Karpas-422 (cell line): ENCODE results near the gene WDR1. TPM values are rescaled to one million over a fixed set of nuclear protein-coding genes. Genes with fewer than 3 reads are reported as not detected.

Source experiments
- DNase-seq: peaks from one replicate; pipeline ENCODE4 v3.0.0-alpha.2; 2015
- H2AFZ ChIP-seq: fragments of 200-600 bp; sonication (generic); 2 replicates; pipeline ENCODE4 v1.6.1; 2014; ENCODE audit warnings: antibody characterized with exemption, low read length, mixed read lengths
- H3K27ac ChIP-seq: fragments of 200-600 bp; sonication (generic); 2 replicates; pipeline ENCODE4 v1.5.1; 2014; ENCODE audit warnings: mild to moderate bottlenecking, low read length, moderate library complexity
- H3K27me3 ChIP-seq: fragments of 200-600 bp; sonication (generic); 2 replicates; pipeline ENCODE4 v1.6.1; 2014; ENCODE audit warnings: low read length, mixed read lengths
- H3K36me3 ChIP-seq: fragments of 200-600 bp; sonication (generic); 2 replicates; pipeline ENCODE4 v1.6.1; 2014; ENCODE audit warnings: low read length, mixed read lengths; ENCODE audit not compliant: insufficient read depth
- H3K4me1 ChIP-seq: fragments of 200-600 bp; sonication (generic); 2 replicates; pipeline ENCODE4 v1.6.1; 2014; ENCODE audit warnings: mild to moderate bottlenecking, low read length, mixed read lengths
- H3K4me2 ChIP-seq: fragments of 200-600 bp; sonication (generic); 2 replicates; pipeline ENCODE4 v1.6.1; 2014; ENCODE audit warnings: low read length, low read depth, mild to moderate bottlenecking; ENCODE audit not compliant: poor library complexity, severe bottlenecking
- H3K4me3 ChIP-seq: fragments of 200-600 bp; sonication (generic); 2 replicates; pipeline ENCODE4 v1.5.1; 2014; ENCODE audit warnings: mild to moderate bottlenecking, antibody characterized with exemption, low read length, mixed read lengths
- H3K79me2 ChIP-seq: fragments of 200-600 bp; sonication (generic); 2 replicates; pipeline ENCODE4 v1.6.1; 2014; ENCODE audit warnings: mild to moderate bottlenecking, low read length, mixed read lengths
- H3K9ac ChIP-seq: fragments of 200-600 bp; sonication (generic); 2 replicates; pipeline ENCODE4 v1.6.0; 2014; ENCODE audit warnings: low read length
- H3K9me2 ChIP-seq: fragments of 200-600 bp; sonication (generic), shearing (Covaris generic); replicated peaks from 2 replicates; pipeline ENCODE4 v1.6.0; 2014; ENCODE audit warnings: mild to moderate bottlenecking, low read length, moderate library complexity; ENCODE audit not compliant: insufficient read depth
- H3K9me3 ChIP-seq: fragments of 300-700, 200-600 bp; sonication (generic); 2 replicates; pipeline ENCODE4 v1.6.1; 2014; ENCODE audit warnings: low read length, mixed read lengths
- H4K20me1 ChIP-seq: fragments of 200-600 bp; sonication (generic); 2 replicates; pipeline ENCODE4 v1.6.1; 2014; ENCODE audit warnings: mild to moderate bottlenecking, antibody characterized with exemption, low read length, low read depth; ENCODE audit not compliant: insufficient read depth
- total RNA-seq: library from RNA; depleted of rRNA; stranded (reverse); fragments of >200 nt; shearing (Covaris generic); gene quantifications from 2 replicates; pipeline ENCODE4 v1.2.3, GENCODE V29; 2014; ENCODE audit warnings: low replicate concordance

Gene WDR1
- total RNA-seq, 1 experiment from 2014 or later = 67.5 TPM

- no peaks in the 10 kb centered on the region for H3K4me1 ChIP-seq
- H2AFZ ChIP-seq = no peak overlapping the region
- no peak overlapping the region for H3K4me2 ChIP-seq
- no peaks in the 10 kb centered on the region for H3K36me3 ChIP-seq
- H3K9me2 ChIP-seq = no peaks in the 10 kb centered on the region
- H3K9ac ChIP-seq = no peak overlapping the region
- DNase-seq = no peak
- H3K4me3 ChIP-seq = no peak overlapping the region
- no peaks in the 10 kb centered on the region for H4K20me1 ChIP-seq
- no peaks in the 10 kb centered on the region; the same call in 1 of the 2 replicates for H3K27me3 ChIP-seq
- H3K27ac ChIP-seq = no peak overlapping the region
- H3K9me3 ChIP-seq = peaks cover 7% of the 10 kb centered on the region
- H3K79me2 ChIP-seq = no peaks in the 10 kb centered on the region
These were observed 76.3 kb downstream of the WDR1 start for GRCh38 chr4:10040049-10040892.

- Histone ChIP-seq H3K27ac (no peak overlapping the region), H3K4me1 (peaks cover 5% of the 10 kb centered on the region; the same call in 1 of the 2 replicates), H3K4me3 (no peak overlapping the region), H3K27me3 (no peaks in the 10 kb centered on the region), H3K4me2 (no peak overlapping the region), H3K9me3 (no peaks in the 10 kb centered on the region), H4K20me1 (no peaks in the 10 kb centered on the region), H3K36me3 (no peaks in the 10 kb centered on the region), H3K79me2 (no peaks in the 10 kb centered on the region), H2AFZ (no peak overlapping the region), H3K9me2 (no peaks in the 10 kb centered on the region), H3K9ac (no peak overlapping the region)
- no peak for DNase-seq
These were observed 79.7 kb downstream of the WDR1 start for GRCh38 chr4:10036807-10037342.

GRCh38 chr4:10035130-10035529 lies 81.5 kb downstream of the WDR1 start:
- H4K20me1 ChIP-seq = no peaks in the 10 kb centered on the region
- H3K9ac ChIP-seq = no peak overlapping the region
- H3K27me3 ChIP-seq = no peaks in the 10 kb centered on the region
- H3K36me3 ChIP-seq = no peaks in the 10 kb centered on the region
- DNase-seq = no peak
- no peaks in the 10 kb centered on the region for H3K9me3 ChIP-seq
- no peak overlapping the region for H3K4me3 ChIP-seq
- no peak overlapping the region for H3K4me2 ChIP-seq
- no peaks in the 10 kb centered on the region for H3K9me2 ChIP-seq
- no peak overlapping the region for H3K27ac ChIP-seq
- H2AFZ ChIP-seq = no peak overlapping the region
- H3K4me1 ChIP-seq = peaks cover 5% of the 10 kb centered on the region; the same call in 1 of the 2 replicates
- H3K79me2 ChIP-seq = no peaks in the 10 kb centered on the region

- Histone ChIP-seq H3K9me2 (no peaks in the 10 kb centered on the region), H3K27ac (no peak overlapping the region), H3K79me2 (no peaks in the 10 kb centered on the region), H3K4me3 (no peak overlapping the region), H4K20me1 (no peaks in the 10 kb centered on the region), H3K36me3 (no peaks in the 10 kb centered on the region), H3K27me3 (no peaks in the 10 kb centered on the region), H3K9me3 (no peaks in the 10 kb centered on the region), H3K4me1 (peaks cover 5% of the 10 kb centered on the region; the same call in 1 of the 2 replicates), H3K4me2 (no peak overlapping the region), H3K9ac (no peak overlapping the region), H2AFZ (no peak overlapping the region)
- no peak for DNase-seq
These were observed 81.9 kb downstream of the WDR1 start for GRCh38 chr4:10034612-10035104.

- Histone ChIP-seq H3K9me3 (no peaks in the 10 kb centered on the region), H3K9me2 (no peaks in the 10 kb centered on the region), H3K36me3 (no peaks in the 10 kb centered on the region), H3K4me3 (no peak overlapping the region), H3K79me2 (no peaks in the 10 kb centered on the region), H4K20me1 (no peaks in the 10 kb centered on the region), H2AFZ (no peak overlapping the region), H3K27me3 (no peaks in the 10 kb centered on the region), H3K4me1 (peaks cover 5% of the 10 kb centered on the region; the same call in 1 of the 2 replicates), H3K9ac (no peak overlapping the region), H3K4me2 (no peak overlapping the region), H3K27ac (no peak overlapping the region)
- no peak for DNase-seq
These were observed 82.5 kb downstream of the WDR1 start for GRCh38 chr4:10034136-10034535.

GRCh38 chr4:10033191-10033881 lies 83.3 kb downstream of the WDR1 start:
- Histone ChIP-seq H3K9me3 (no peaks in the 10 kb centered on the region), H3K27me3 (no peaks in the 10 kb centered on the region), H4K20me1 (no peaks in the 10 kb centered on the region), H3K4me1 (peaks cover 5% of the 10 kb centered on the region; the same call in 1 of the 2 replicates), H3K4me3 (no peak overlapping the region), H3K79me2 (no peaks in the 10 kb centered on the region), H3K36me3 (no peaks in the 10 kb centered on the region), H3K27ac (no peak overlapping the region), H3K9me2 (no peaks in the 10 kb centered on the region), H3K4me2 (no peak overlapping the region), H2AFZ (no peak overlapping the region), H3K9ac (no peak overlapping the region)
- no peak for DNase-seq

- Histone ChIP-seq H3K27me3 (no peaks in the 10 kb centered on the region), H3K27ac (no peak overlapping the region), H3K4me1 (peaks cover 5% of the 10 kb centered on the region; the same call in 1 of the 2 replicates), H3K4me3 (no peak overlapping the region), H3K79me2 (no peaks in the 10 kb centered on the region), H4K20me1 (no peaks in the 10 kb centered on the region), H3K9ac (no peak overlapping the region), H3K4me2 (no peak overlapping the region), H3K9me3 (no peaks in the 10 kb centered on the region), H3K9me2 (no peaks in the 10 kb centered on the region), H3K36me3 (no peaks in the 10 kb centered on the region), H2AFZ (no peak overlapping the region)
- DNase-seq = no peak
These were observed 84.0 kb downstream of the WDR1 start for GRCh38 chr4:10032625-10033024.
